ENCODE data around the gene TPPP2.

Gene TPPP2

DNA sequence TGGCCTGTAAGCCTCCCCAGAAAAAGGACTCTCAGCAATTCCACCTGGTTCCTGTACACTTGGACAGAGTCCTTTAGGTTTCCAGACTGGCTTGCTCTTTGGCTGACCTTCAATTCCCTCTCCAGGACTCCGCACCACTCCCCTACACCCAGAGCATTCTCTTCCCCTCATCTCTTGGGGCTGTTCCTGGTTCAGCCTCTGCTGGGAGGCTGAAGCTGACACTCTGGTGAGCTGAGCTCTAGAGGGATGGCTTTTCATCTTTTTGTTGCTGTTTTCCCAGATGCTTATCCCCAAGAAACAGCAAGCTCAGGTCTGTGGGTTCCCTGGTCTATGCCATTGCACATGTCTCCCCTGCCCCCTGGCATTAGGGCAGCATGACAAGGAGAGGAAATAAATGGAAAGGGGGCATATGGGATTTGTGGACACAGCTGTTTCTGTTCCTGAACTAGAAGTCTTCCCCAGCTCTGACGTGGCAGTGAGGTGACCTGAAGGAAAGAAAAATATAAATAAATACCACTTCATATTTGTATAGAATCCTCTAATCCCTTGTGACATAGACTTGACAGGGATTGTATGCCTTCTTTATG is 13.5 kb downstream of the TPPP2 start:
- no peak for DNase-seq (ENCODE audit: low read depth)
- TF ChIP-seq, protein P1, sequence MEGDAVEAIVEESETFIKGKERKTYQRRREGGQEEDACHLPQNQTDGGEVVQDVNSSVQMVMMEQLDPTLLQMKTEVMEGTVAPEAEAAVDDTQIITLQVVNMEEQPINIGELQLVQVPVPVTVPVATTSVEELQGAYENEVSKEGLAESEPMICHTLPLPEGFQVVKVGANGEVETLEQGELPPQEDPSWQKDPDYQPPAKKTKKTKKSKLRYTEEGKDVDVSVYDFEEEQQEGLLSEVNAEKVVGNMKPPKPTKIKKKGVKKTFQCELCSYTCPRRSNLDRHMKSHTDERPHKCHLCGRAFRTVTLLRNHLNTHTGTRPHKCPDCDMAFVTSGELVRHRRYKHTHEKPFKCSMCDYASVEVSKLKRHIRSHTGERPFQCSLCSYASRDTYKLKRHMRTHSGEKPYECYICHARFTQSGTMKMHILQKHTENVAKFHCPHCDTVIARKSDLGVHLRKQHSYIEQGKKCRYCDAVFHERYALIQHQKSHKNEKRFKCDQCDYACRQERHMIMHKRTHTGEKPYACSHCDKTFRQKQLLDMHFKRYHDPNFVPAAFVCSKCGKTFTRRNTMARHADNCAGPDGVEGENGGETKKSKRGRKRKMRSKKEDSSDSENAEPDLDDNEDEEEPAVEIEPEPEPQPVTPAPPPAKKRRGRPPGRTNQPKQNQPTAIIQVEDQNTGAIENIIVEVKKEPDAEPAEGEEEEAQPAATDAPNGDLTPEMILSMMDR (IDR thresholded peaks at IDR 0.05; ENCODE audit: insufficient read depth, low read depth, low read length, missing control alignments): no peak
- no peak overlapping the region for H3K4me3 ChIP-seq (ENCODE audit: low read length)

- no peak overlapping the region for H3K4me3 ChIP-seq (ENCODE audit: low read length)
- TF ChIP-seq, protein P1 (IDR thresholded peaks at IDR 0.05; ENCODE audit: insufficient read depth, low read depth, low read length, missing control alignments): no peak
- DNase-seq (ENCODE audit: low read depth): no peak
Observed at GRCh38 chr14:21043974-21044618, 14.1 kb downstream of the TPPP2 start.

GRCh38 chr14:21047378-21047781 is 17.4 kb downstream of the TPPP2 start:
- no peak overlapping the region for H3K4me3 ChIP-seq (ENCODE audit: low read length)
- no peak for DNase-seq (ENCODE audit: low read depth)
- TF ChIP-seq, protein P1 (IDR thresholded peaks at IDR 0.05; ENCODE audit: insufficient read depth, low read depth, low read length, missing control alignments): no peak

GRCh38 chr14:21048638-21049037 is 18.6 kb downstream of the TPPP2 start:
- no peak for DNase-seq (ENCODE audit: low read depth)
- TF ChIP-seq, protein P1 (IDR thresholded peaks at IDR 0.05; ENCODE audit: insufficient read depth, low read depth, low read length, missing control alignments): no peak
- no peak overlapping the region for H3K4me3 ChIP-seq (ENCODE audit: low read length)

- TF ChIP-seq, protein P1 (IDR thresholded peaks at IDR 0.05; ENCODE audit: insufficient read depth, low read depth, low read length, missing control alignments): no peak
Observed at GRCh38 chr14:21049271-21049673, 19.3 kb downstream of the TPPP2 start.

DNA sequence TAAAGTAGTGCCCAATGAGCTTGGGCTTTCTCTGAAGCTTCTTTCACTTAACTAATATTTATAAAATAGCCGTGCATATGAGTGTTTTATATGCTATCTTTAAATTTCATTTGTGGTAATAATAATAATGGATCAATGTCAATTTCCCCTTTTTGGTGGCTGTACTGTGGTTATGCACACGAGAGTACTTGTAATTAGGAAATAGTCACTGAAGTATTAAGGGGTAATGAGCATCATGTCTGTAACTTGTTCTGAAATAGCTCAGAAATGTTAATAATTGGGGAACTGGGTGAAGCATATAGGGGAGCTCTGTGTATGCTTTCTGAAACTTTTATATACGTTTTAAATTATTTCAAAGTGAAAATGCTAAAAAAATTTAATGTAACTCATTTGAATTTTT is 20.6 kb downstream of the TPPP2 start:
- DNase-seq (ENCODE audit: low read depth): no peak
- no peak overlapping the region for H3K4me3 ChIP-seq (ENCODE audit: low read length)
- TF ChIP-seq, protein P1 (IDR thresholded peaks at IDR 0.05; ENCODE audit: insufficient read depth, low read depth, low read length, missing control alignments): no peak

More at GRCh38 chr14:21049271-21049673, 19.3 kb downstream of the TPPP2 start:
- DNase-seq (ENCODE audit: low read depth): no peak
- no peak overlapping the region for H3K4me3 ChIP-seq (ENCODE audit: low read length)

Data from epithelial cell of esophagus (primary cell).